HG02642 (cell line): Measurements from ENCODE around the gene HECTD1.

ENCODE experiments used
- ATAC-seq: cut with Tn5 transposase; IDR thresholded peaks from one replicate; pipeline ENCODE4 v1.9.1; 2021; ENCODE audit warnings: mild to moderate bottlenecking; ENCODE audit not compliant: unreplicated experiment, poor library complexity

The HECTD1 gene

DNA sequence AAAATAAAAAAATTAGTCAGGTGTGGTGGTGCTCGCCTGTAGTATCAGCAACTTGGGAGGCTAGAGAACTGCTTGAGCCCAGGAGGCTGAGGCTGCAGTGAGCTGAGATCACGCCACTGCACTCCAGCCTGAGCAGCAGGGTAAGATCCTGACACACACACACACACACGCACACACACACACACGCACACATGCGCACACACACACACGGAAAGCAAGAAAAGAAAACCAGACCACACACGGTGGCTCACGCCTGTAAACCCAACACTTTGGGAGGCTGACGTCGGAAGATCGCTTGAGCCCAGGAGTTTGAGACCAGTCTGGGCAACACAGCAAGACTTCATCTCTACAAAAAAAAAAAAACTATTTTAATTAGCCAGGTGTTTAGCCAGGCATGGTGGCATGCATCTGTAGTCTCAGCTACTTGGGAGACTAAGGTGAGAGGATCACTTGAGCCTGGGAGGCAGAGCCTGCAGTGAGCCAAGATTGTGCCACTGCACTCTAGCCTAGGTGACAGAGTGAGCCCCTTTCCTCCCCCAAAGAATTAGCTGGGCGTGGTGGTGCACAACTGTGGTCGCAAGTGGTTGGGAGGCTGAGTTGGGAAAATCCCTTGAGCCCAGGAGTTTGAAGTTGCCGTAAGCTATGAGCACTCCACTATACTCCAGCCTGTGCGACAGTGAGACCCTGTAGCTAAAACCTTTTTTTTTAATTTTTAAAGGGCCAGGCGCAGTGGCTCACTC is 44.5 kb downstream of the HECTD1 start:
- ATAC-seq = no peak

DNA sequence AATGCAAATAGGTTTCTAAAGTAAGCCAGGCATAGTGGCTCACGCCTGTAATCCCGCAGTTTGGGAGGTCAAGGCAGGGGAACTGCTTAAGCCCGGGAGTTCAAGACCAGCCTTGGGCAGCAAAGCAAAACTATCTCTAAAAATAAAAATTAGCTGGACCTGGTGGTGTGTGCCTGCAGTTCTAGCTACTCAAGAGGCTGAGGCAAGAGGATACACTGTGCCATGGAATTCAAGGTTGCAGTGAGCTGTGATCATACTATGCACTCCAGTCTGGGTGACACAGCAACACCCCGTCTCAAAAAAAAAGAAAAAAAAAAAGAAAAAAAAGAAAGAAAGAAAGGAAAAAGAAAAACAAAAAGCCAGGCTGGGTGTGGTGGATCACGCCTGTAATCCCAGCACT is 46.3 kb downstream of the HECTD1 start:
- no peak for ATAC-seq

DNA sequence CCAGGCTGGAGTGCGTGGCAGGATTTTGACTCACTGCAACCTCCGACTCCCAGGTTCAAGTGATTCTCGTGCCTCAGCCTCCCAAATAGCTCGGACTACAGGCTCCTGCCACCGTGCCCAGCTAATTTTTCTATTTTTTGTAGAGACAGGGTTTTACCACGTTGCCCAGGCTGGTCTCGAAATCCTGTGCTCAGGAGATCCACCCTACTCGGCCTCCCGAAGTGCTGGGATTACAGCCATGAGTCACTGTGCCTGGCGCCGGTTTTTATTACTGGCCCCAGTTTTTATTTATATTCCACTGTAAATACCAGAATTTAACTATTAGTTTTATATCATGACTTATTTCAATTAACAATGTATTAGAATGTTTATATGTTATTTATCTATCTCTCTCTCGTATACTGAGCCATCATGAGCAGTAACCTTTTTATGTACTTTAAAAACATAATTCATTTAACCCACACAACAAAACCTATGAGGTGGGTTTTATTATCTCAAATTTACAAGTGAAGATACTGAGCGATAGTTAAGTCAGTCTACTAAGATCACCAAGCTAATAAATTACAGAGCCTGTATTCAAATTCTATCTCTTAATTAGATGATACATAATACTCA is 47.8 kb downstream of the HECTD1 start:
- no peak for ATAC-seq

DNA sequence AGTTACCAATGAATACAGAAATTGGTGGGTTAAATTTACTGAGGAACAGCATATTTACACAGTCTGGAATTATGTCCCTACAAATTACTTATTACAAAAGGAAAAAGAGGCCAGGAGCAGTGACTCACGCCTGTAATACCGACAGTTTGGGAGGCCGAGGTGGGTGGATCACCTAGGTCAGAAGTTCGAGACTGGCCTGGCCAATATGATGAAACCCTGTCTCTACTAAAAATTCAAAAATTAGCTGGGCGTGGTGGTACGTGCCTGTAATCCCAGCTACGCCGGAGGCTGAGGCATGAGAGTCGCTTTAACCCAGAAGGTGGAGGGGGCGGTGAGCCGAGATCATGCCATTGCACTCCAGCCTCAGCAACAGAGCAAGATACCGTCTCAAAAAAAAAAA is 52.6 kb downstream of the HECTD1 start:
- ATAC-seq = no peak

DNA sequence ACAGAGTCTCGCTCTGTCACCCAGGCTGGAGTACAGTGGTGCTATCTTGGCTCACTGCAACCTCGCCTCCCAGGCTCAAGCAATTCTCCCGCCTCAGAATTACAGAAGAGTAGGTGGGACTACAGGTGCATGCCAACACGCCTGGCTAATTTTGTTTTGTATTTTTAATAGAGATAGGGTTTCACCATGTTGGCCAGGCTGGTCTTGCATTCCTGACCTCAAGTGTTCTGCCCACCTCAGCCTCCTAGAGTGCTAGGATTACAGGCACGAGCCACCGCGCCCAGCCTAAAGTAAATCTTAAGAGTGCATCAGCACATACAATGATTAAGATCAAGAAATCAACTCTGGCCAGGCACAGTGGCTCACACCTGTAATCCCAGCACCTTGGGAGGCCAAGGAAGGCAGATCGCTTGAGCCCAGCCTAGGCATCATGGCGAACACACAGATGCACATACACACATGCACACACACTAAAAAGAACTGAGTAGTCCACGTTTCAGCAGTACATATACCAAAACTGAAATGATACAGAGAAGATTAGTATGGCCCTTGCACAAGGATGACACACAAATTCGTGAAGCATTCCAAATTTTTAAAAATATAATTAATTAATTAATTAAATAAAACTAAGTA is 65.0 kb downstream of the HECTD1 start:
- no peak for ATAC-seq

DNA sequence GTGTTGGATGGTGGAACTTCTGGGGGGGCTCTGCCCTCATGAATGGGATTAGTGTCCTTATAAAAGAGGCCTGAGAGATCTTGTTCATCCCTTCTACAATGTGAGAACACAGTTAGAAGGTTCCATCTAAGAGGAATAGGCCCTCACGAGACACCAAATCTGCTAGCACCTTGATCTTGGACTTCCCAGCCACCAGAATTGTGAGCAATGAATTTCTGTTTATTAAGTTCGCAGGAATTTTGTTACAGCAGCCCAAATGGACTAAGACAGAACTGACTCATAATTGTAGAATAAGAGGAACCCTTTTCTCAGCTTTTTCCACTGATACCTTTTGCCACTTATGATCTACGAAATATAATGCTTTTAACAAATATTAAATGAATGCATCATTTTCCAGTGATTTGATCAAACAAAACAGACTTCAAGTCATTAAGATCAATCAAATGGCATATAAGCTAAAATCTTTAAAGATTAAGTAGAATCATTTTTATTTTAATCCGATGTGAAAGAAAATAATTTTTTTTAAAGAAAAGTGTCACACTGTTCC is 68.2 kb downstream of the HECTD1 start:
- no peak for ATAC-seq

DNA sequence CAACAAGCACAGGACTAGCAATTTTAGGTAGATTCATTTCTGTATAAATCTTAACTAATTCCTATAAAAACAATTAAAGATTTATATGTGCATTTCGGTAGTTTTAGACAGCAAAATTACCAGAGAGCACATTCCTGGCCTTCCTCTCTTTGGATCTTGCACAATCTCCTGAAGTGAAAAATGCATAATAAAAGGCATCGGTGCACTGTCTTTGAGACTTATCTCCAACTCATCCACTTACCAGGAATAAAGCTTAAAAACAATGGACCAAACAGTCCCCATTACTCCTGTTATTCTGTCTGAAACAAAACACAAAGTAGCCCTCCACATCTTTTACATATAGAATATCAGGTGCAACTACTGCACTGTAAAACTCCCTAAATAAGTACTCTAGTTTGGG is 69.3 kb downstream of the HECTD1 start:
- no peak for ATAC-seq

DNA sequence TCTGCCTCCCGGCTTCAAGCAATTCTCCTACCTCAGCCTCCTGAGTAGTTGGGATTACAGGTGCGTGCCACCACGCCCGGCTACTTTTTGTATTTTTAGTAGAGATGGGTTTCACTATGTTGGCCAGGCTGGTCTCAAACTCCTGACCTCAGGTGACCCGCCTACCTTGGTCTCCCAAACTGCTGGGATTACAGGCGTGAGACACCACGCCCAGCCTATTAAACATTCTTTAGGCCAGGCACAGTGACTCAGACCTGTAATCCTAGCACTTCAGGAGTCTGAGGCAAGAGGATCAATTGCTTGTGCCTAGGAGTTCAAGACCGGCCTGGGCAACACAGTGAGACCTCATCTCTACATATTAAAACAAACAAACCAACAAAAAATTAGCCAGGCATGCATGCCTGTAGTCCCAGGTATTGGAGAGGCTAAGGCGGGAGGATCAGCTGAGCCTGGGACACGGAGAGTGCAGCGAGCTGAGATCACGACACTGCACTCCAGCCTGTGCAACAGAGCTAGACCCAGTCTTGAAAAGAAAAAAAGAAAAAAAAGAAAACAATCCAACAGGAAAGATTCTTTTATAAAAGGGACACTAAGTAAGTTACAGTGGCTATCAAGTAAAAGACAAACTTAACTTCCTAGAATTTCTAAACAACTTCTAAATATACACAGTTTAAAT is 70.2 kb downstream of the HECTD1 start:
- no peak for ATAC-seq

DNA sequence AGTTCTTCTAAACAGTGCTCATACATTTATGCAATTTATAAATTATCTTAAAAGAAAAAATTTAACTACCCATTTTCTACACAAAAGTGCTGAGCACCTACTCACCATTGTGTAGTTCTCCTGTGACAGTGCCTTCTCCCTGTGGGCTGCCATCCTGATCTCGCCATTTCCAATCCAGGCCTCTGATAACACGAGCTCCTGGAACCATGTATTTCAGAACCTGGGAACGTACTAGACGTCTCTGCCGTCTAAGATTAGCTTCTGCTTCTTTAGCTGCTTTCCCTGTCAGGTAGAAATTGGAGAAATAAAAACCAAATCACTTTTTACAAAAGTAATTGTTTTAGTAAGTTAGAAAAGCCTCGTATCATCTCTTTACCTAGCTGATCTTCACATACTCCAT is 74.5 kb downstream of the HECTD1 start:
- no peak for ATAC-seq

DNA sequence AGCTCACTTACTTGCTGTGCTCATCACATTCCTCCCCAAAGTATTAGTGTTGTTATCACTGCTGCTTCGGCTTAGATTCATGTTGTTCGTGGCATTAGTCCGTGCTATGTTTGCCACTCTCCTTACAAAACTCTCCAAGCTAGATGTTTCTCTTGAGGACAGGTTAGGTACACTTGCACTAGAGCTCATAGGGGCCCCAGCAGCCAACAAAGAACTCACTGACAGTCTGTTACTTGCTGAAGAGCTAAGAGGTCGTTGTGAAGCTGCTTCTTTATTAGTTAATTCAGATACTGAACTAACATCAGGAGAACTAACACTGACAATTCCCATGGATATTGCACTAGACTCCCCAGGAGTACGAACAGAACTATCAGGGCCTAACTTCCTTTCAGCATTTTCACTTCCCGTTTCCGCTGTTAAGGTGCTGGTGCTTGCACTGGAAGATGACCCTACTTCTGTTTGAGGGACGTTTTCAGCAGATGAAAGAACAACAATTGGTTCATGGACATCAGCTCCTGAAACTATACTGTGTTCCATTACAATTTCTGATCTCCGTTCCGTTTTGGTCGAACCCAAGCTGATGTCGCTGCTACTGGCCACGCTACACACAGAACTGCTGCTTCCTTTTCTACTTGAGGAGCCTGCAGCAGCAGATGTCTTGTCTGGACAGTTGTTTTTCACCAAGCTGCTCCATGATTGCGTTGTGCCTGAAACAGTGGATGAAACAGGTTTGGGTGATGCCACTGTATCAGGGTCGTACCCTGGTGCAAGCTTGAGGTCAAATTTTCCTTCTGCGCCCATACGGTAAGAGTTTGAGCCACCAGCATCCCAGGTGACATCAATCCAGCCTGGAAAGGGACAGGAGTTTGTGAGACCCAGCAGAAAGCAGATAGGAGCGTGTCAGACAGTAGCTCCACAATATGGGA is 78.7 kb downstream of the HECTD1 start:
- ATAC-seq = no peak

DNA sequence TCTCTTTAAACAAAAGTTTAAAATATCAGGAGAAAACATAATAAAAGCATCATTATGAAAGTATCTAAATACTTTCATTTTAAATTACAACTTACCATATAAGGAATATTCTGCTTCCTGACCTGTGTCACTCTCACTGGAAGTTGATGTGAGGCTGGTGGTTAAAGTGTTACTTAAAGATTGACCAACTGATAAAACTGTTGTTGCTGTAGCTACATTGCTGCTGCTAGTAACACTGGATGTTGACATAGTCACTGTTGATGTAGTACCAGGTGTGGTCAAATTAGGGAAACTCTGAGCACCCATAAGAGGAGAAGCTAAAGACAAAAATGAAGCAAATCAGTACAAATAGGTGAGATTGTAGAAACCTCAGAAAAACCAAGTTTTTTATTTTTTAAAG is 79.9 kb downstream of the HECTD1 start:
- ATAC-seq = no peak

DNA sequence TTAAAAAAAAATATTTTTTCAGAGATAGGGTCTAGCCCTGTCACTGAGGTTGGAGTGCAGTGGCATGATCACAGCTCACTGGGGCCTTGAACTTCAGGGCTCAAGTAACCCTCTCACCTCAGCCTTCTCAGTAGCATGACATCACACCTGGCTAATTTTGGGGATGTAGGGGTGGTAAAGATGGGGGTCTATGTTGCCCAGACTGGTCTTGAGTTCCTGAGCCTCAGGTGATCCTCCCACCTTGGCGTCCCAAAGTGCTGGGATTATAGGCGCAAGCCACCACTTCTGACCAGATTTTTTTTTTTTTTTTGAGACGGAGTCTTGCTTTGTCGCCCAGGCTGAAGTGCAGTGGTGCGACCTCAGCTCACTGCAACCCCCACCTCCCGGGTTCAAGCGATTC is 80.9 kb downstream of the HECTD1 start:
- ATAC-seq = no peak

DNA sequence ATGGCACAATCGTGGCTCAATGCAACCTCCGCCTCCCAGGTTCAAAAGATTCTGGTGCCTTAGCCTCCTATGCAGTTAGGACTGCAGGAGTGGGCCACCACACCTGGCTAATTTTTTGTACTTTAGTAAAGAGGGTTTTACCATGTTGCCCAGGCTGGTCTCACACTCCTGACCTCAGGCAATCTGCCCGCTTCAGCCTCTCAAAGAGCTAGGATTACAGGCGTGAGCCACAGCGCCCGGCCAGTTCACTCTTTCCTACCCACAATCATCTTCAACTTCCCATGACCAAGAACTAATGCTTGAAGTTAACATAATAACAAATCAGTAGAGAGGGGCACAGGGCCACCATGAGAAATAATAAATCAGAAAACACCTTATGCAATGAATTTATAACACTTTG is 82.4 kb downstream of the HECTD1 start:
- ATAC-seq = no peak

DNA sequence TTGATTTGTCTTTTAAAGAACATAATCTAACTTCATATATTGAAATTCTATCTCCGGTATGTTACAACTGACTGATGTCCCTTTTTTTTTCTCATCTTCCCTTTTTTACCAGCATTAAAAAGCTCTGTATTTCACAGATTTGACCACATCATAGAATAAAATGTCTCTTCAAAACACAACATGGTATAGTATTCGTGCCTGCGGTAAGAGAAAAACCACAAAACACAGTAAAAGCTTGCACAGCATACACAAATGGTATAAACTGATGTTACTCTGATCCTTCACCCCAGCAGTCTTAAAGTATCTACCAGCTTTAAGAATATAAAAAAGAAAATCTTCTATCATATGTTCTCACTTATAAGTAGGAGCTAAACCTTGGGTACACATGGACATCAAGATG is 83.4 kb downstream of the HECTD1 start:
- no peak for ATAC-seq

DNA sequence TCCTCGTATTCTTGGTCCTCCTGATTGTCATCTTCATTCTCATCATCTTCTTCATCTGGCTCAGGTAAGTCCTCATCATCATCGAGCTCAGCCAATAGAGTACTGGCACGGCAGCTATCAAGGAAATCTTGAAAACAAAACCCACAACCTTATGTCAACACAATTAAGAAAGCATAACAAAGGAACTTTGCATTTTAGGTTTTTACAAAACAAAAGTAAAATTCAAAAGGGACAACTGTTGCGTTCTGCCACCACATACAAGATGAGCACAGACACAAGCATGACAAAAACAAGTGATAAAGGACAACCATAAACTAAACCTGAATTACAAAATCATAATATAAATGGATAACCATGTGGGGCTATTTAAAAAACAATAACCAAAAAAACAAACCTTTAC is 84.7 kb downstream of the HECTD1 start:
- no peak for ATAC-seq

DNA sequence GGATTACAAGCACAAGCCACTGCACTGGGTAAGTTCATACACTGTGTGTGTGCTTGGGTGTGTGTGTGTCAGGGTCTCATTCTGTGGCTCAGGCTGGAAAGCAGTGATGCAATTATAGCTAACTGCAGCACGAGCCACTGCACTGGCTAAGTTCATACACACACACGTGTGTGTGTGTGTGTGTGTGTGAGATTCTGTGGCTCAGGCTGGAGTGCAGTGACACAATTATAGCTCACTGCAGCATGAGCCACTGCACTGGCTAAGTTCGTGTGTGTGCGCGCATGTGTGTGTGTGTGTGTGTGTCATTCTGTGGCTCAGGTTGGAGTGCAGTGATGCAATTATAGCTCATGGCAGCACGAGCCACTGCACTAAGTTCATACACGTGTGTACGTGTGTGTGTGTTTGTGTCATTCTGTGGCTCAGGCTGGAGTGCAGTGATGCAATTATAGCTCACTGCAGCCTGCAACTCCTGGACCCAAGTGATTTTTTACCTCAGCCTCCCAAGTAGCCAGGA is 85.4 kb downstream of the HECTD1 start:
- no peak for ATAC-seq

DNA sequence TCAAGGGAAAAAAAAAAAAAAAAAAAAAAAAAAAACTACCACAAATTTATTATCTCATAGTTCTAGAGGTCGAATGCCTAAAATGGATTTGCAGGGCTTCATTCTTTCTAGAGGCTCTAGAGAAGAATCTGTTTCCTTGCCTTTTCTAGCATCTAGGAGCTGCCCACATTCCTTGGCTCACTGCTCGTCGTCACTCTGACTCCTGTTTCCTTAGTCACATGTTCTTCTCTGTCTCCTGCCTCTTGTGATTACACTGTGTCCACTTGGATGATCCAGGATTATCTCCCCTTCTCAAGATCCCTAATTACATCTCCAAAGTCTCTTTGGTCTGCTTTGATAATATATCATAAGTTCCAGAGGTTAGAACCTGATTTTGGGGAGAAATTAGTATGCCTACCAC is 88.7 kb downstream of the HECTD1 start:
- no peak for ATAC-seq

DNA sequence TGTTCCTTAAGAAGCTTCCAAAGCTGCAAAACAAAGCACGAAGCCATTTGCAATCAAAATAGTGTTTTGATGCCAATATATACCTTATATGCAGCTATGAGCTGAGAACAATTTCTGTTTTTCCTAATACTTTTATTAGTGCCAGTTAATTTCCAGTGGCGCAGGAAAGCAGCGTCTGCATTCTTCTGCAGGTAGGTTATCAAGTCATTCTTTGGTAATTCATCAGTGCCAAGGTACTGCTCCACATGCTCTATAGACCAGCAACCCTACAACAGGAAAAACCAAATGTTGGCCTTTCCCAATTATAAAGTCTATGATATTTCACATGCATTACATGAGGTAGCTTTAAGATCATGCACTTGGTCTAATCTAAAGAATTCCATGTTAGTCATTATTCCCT is 93.8 kb downstream of the HECTD1 start:
- no peak for ATAC-seq

DNA sequence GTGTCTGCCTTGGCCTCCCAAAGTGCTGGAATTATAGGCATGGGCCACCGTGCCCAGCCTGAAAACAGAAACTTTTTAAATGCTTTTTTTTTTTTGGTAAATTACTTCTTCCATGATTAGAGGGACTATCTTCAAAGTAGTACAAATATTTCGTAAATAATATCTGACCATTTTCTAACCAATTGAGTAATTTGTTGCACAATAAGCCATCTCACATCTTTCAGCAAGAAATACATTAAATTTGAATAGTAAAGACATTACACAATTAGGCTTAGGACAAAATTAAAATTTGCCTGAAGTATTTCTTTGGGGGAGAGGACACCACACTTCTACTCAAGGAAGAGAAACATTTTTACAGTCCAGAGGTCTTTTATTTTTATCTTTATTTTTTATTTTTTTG is 96.7 kb downstream of the HECTD1 start:
- no peak for ATAC-seq

DNA sequence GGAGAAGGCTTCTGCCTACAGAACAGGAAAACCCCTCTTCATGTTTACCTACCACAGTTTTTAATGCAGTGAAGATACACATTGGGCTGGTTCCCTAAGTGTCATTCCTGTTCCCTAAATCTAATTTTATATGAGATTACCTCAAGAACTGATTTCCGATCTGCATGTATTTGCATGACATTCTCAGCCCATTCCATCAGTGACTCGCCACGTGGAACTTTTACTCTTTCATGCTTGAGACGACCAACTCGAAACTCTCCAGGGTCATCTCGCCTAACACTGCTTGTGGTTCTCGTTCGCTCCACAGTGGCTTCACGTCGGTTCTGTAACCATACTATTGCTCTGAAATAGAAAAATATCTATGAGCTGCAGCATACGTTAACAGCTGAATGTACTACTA is 98.3 kb downstream of the HECTD1 start:
- ATAC-seq = no peak
